ENCODE data around the gene SRGAP3.

Gene SRGAP3

DNA sequence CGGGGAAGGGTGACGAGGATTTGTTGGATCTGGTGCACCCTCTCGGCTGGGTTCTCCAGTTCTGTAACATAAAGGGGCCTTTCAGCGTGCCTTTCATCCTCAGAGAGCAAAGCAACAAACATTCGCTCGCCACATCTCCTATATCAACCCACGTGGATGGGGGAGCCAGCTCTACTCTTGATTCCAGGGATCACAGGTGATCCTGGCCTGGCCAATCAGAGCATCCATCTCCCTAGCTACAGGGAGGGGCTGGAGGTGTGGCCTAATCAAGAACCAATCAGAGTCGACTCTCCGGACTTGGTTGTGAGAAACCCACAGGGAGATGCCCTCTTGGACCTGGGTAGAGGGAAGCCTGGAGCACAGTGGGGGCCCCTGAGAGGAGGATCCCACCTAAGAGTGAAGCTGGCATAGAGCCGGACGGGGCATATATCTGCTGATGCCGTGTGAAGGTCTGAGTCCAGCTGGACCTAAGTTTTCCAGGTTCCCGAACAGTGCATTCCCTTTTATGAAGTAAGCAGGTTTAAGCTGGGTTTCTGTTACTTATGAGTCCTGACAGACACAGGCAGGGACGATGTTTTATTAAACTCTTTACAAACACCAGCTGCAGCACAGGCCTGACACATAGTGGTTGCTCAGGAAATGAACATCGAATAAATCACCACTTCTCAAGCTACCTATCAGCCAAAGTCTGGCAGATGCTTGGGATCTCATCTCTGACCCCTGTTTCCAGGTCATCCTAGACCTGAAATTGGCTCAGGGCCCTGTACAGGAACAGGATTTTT is 235.5 kb downstream of the SRGAP3 start:
- H3K27ac ChIP-seq: no peak overlapping the region
- TF ChIP-seq, protein P1, sequence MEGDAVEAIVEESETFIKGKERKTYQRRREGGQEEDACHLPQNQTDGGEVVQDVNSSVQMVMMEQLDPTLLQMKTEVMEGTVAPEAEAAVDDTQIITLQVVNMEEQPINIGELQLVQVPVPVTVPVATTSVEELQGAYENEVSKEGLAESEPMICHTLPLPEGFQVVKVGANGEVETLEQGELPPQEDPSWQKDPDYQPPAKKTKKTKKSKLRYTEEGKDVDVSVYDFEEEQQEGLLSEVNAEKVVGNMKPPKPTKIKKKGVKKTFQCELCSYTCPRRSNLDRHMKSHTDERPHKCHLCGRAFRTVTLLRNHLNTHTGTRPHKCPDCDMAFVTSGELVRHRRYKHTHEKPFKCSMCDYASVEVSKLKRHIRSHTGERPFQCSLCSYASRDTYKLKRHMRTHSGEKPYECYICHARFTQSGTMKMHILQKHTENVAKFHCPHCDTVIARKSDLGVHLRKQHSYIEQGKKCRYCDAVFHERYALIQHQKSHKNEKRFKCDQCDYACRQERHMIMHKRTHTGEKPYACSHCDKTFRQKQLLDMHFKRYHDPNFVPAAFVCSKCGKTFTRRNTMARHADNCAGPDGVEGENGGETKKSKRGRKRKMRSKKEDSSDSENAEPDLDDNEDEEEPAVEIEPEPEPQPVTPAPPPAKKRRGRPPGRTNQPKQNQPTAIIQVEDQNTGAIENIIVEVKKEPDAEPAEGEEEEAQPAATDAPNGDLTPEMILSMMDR (conservative IDR thresholded peaks at IDR 0.05): no peak
- no peak for TF ChIP-seq ZFX (IDR thresholded peaks at IDR 0.05)

- TF ChIP-seq ZFX (IDR thresholded peaks at IDR 0.05): no peak
- TF ChIP-seq, protein P1 (conservative IDR thresholded peaks at IDR 0.05): no peak
- no peak overlapping the region for H3K27ac ChIP-seq
These were observed 236.9 kb downstream of the SRGAP3 start for GRCh38 chr3:9012521-9012920.

GRCh38 chr3:9009976-9010545 is 239.4 kb downstream of the SRGAP3 start:
- TF ChIP-seq, protein P1 (conservative IDR thresholded peaks at IDR 0.05): no peak
- no peak for TF ChIP-seq ZFX (IDR thresholded peaks at IDR 0.05)
- no peak overlapping the region for H3K27ac ChIP-seq

GRCh38 chr3:9008550-9009255 is 240.7 kb downstream of the SRGAP3 start:
- TF ChIP-seq, protein P1 (conservative IDR thresholded peaks at IDR 0.05): no peak
- TF ChIP-seq ZFX (IDR thresholded peaks at IDR 0.05): no peak
- no peak overlapping the region for H3K27ac ChIP-seq

DNA sequence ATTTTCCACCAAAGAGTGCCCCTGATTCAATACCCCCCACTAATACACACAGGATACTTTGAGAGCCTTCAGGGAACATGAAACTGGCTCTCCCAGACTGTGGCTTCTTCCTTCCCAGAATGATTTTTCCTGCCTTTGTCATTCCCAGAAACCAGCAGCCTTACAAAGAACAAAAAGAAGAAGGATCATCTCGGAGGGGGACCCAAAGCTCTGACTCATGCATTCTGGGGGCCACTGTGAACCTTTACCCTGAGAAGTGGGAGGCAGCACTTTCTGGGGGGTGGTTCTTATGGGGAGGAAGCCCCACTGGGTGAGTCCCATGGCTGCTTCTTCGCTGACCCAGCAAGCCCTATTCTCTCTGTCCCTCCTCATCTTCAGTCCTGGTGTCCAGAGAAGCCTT is 241.5 kb downstream of the SRGAP3 start:
- no peak overlapping the region for H3K27ac ChIP-seq
- no peak for TF ChIP-seq ZFX (IDR thresholded peaks at IDR 0.05)
- TF ChIP-seq, protein P1 (conservative IDR thresholded peaks at IDR 0.05): no peak

DNA sequence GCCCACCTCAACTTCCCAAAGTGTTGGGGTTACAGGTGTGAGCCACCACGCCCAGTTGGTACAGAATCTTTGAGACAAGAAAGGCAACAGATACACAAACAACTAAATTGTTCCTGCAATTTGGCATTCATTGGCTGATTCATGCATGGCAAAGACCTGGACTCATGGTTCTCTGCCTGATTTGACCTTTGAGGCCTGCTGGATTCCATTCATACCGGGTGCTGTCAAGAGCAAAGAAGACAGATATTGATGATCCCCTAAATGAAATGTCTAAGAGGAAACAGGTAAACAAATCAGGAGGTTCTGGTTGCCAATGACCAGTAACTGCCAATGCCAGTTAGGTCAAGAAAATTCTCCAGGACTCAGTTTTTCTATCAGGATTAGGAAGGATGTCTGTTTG is 242.2 kb downstream of the SRGAP3 start:
- no peak for TF ChIP-seq ZFX (IDR thresholded peaks at IDR 0.05)
- TF ChIP-seq, protein P1 (conservative IDR thresholded peaks at IDR 0.05): no peak
- no peak overlapping the region for H3K27ac ChIP-seq

GRCh38 chr3:9000041-9000440 is 249.4 kb downstream of the SRGAP3 start:
- TF ChIP-seq, protein P1 (conservative IDR thresholded peaks at IDR 0.05): no peak
- TF ChIP-seq ZFX (IDR thresholded peaks at IDR 0.05): no peak
- H3K27ac ChIP-seq: no peak overlapping the region

Measured in C4-2B (cell line).